HS-5 (cell line): ENCODE results near the gene HSPA1A.
"Not testable (repeated sequence)": the region's sequence is repeated elsewhere in the genome, so short reads cannot be mapped to it uniquely, and the experiment has no call there.

Experiments
- DNase-seq: peaks from one replicate; pipeline ENCODE4 v3.0.0-alpha.2; 2012; ENCODE audit warnings: low read depth

The HSPA1A gene

GRCh38 chr6:31811645-31812044 lies 3.7 kb upstream of the HSPA1A start:
- DNase-seq, result no peak

GRCh38 chr6:31813465-31813849 lies 1.9 kb upstream of the HSPA1A start:
- no peak for DNase-seq

GRCh38 chr6:31814677-31815024 lies 692 bp upstream of the HSPA1A start:
- peak; percentile 92 for DNase-seq

GRCh38 chr6:31817133-31817928 lies 2.0 kb downstream of the HSPA1A start:
- not testable (repeated sequence) for DNase-seq

GRCh38 chr6:31817929-31818511 lies 2.7 kb downstream of the HSPA1A start:
- DNase-seq, result not testable (repeated sequence)

- DNase-seq, result no peak
Measured at GRCh38 chr6:31819871-31820299, 4.5 kb downstream of the HSPA1A start.

- not testable (repeated sequence) for DNase-seq
Measured at GRCh38 chr6:31820399-31820798, 5.1 kb downstream of the HSPA1A start.

- no peak for DNase-seq
Measured at GRCh38 chr6:31821301-31822035, 6.1 kb downstream of the HSPA1A start.

GRCh38 chr6:31822036-31822821 lies 6.9 kb downstream of the HSPA1A start:
- DNase-seq, result no peak

GRCh38 chr6:31823592-31824196 lies 8.4 kb downstream of the HSPA1A start:
- not testable (repeated sequence) for DNase-seq

- no peak for DNase-seq
Measured at GRCh38 chr6:31825553-31825952, 10.2 kb downstream of the HSPA1A start.

GRCh38 chr6:31826793-31827285 lies 11.5 kb downstream of the HSPA1A start:
- DNase-seq, result no peak

- DNase-seq, result peak; percentile 99
Measured at GRCh38 chr6:31827286-31828079, 12.1 kb downstream of the HSPA1A start, which contains the start of gene HSPA1B. TSS of gene HSPA1B (plus strand) at chr6:31827738. CDS start at chr6:31827951, 213 bp downstream.

- DNase-seq, result no peak
Measured at GRCh38 chr6:31829633-31830283, 14.4 kb downstream of the HSPA1A start.

GRCh38 chr6:31830886-31831335 lies 15.6 kb downstream of the HSPA1A start:
- no peak for DNase-seq

GRCh38 chr6:31831350-31832215 lies 16.2 kb downstream of the HSPA1A start:
- no peak for DNase-seq

GRCh38 chr6:31834367-31835250 lies 19.3 kb downstream of the HSPA1A start:
- peak; percentile 69 for DNase-seq

GRCh38 chr6:31836047-31836473 lies 20.7 kb downstream of the HSPA1A start:
- no peak for DNase-seq
